ENCODE data around the gene MYH3.
"Not testable (repeated sequence)": the region's sequence is repeated elsewhere in the genome, so short reads cannot be mapped to it uniquely, and the experiment has no call there.

The MYH3 gene

GRCh38 chr17:10657148-10657547 is at the start of gene MYH3:
MYH3 (minus strand) TSS chr17:10657309; CDS start chr17:10655064, 2,245 bp downstream.
- DNase-seq, result no peak

GRCh38 chr17:10705727-10706126 is 48.6 kb upstream of the MYH3 start:
- DNase-seq, result no peak

GRCh38 chr17:10702574-10702973 is 45.5 kb upstream of the MYH3 start:
- no peak for DNase-seq

- DNase-seq, result peak; percentile 57
Measured at GRCh38 chr17:10699856-10700255, 42.7 kb upstream of the MYH3 start.

- no peak for DNase-seq
Measured at GRCh38 chr17:10698096-10698818, 41.1 kb upstream of the MYH3 start.

- DNase-seq, result peak; percentile 91
Measured at GRCh38 chr17:10697092-10698081, 40.3 kb upstream of the MYH3 start, which contains the start of the genes ADPRM and SCO1. ADPRM (plus strand) TSS chr17:10697594; CDS start chr17:10704927, 7,333 bp downstream. SCO1 (minus strand) TSS chr17:10697533; CDS start chr17:10697507, 26 bp downstream.

- DNase-seq, result not testable (repeated sequence)
Measured at GRCh38 chr17:10695875-10696407, 38.8 kb upstream of the MYH3 start.

- DNase-seq, result no peak
Measured at GRCh38 chr17:10687499-10687898, 30.4 kb upstream of the MYH3 start.

- DNase-seq, result peak; percentile 15
Measured at GRCh38 chr17:10683853-10684252, 26.7 kb upstream of the MYH3 start.

- no peak for DNase-seq
Measured at GRCh38 chr17:10681866-10682446, 24.8 kb upstream of the MYH3 start.

GRCh38 chr17:10674704-10675103 is 17.6 kb upstream of the MYH3 start:
- DNase-seq, result no peak

- DNase-seq, result no peak
Measured at GRCh38 chr17:10673312-10673711, 16.2 kb upstream of the MYH3 start.

GRCh38 chr17:10668775-10669174 is 11.7 kb upstream of the MYH3 start:
- DNase-seq, result no peak

GRCh38 chr17:10666906-10667305 is 9.8 kb upstream of the MYH3 start:
- no peak for DNase-seq

- no peak for DNase-seq
Measured at GRCh38 chr17:10664571-10664970, 7.5 kb upstream of the MYH3 start.

- no peak for DNase-seq
Measured at GRCh38 chr17:10663231-10663630, 6.1 kb upstream of the MYH3 start.

- no peak for DNase-seq
Measured at GRCh38 chr17:10661437-10661836, 4.3 kb upstream of the MYH3 start.

GRCh38 chr17:10657879-10658278 is 770 bp upstream of the MYH3 start:
- no peak for DNase-seq

- no peak for DNase-seq
Measured at GRCh38 chr17:10653987-10654386, 3.1 kb downstream of the MYH3 start.

GRCh38 chr17:10652984-10653659 is 4.0 kb downstream of the MYH3 start:
- no peak for DNase-seq

- no peak for DNase-seq
Measured at GRCh38 chr17:10651927-10652326, 5.2 kb downstream of the MYH3 start.

- no peak for DNase-seq
Measured at GRCh38 chr17:10649602-10650001, 7.5 kb downstream of the MYH3 start.

Measured in CD4-positive, alpha-beta T cell treated with Interleukin-17A for 1 hour (primary cell).